HepG2 (cell line): ENCODE results near the gene NYNRIN. TPM values are rescaled to one million over a fixed set of nuclear protein-coding genes. Genes with fewer than 3 reads are reported as not detected.

Experiments
- CAMTA2 ChIP-seq: sonication (generic); formaldehyde crosslinking; IDR thresholded peaks from 2 replicates; pipeline ENCODE4 v1.4.0; 2020; ENCODE audit warnings: mild to moderate bottlenecking, missing genetic modification reagents, borderline replicate concordance
- CC2D1A ChIP-seq: sonication (generic); formaldehyde crosslinking; IDR thresholded peaks from 2 replicates; pipeline ENCODE4 v1.8.1; 2023; ENCODE audit warnings: mild to moderate bottlenecking, missing genetic modification reagents
- E2F5 ChIP-seq: sonication (generic); formaldehyde crosslinking; conservative IDR thresholded peaks from 2 replicates; pipeline ENCODE4 v1.4.0; 2020; ENCODE audit warnings: missing genetic modification reagents
- GPN1 ChIP-seq: sonication (generic); formaldehyde crosslinking; IDR thresholded peaks from 2 replicates; pipeline ENCODE4 v1.5.1; 2020; ENCODE audit warnings: missing genetic modification reagents, borderline replicate concordance
- IRX3 ChIP-seq: sonication (generic); formaldehyde crosslinking; IDR thresholded peaks from 2 replicates; pipeline ENCODE4 v1.8.1; 2023; ENCODE audit warnings: mild to moderate bottlenecking, low read depth, missing genetic modification reagents, borderline replicate concordance
- ISX ChIP-seq: sonication (generic); formaldehyde crosslinking; conservative IDR thresholded peaks from 2 replicates; pipeline ENCODE4 v1.5.0; 2020; ENCODE audit warnings: missing genetic modification reagents
- JARID2 ChIP-seq: sonication (generic); formaldehyde crosslinking; IDR thresholded peaks from 2 replicates; pipeline ENCODE4 v1.8.1; 2023; ENCODE audit warnings: missing genetic modification reagents, inconsistent platforms; ENCODE audit not compliant: insufficient replicate concordance
- RFXAP ChIP-seq: sonication (generic); formaldehyde crosslinking; IDR thresholded peaks from 2 replicates; pipeline ENCODE4 v1.4.0; 2020; ENCODE audit warnings: missing genetic modification reagents, borderline replicate concordance
- SAFB2 ChIP-seq: sonication (generic); formaldehyde crosslinking; IDR thresholded peaks from 2 replicates; pipeline ENCODE4 v1.5.1; 2020; ENCODE audit warnings: missing genetic modification reagents, low read depth, mild to moderate bottlenecking, borderline replicate concordance
- ZNF407 ChIP-seq: sonication (generic); formaldehyde crosslinking; IDR thresholded peaks from one replicate; pipeline ENCODE4 v1.5.1; 2020; ENCODE audit warnings: mild to moderate bottlenecking, missing genetic modification reagents; ENCODE audit errors: not compliant biosample characterization
- ZNF512 ChIP-seq: sonication (generic); formaldehyde crosslinking; IDR thresholded peaks from 2 replicates; pipeline ENCODE4 v1.4.0; 2020; ENCODE audit warnings: mild to moderate bottlenecking, missing genetic modification reagents
- polyA plus RNA-seq, 8 experiments: library from polyadenylated mRNA; depleted of rRNA in 3 of 8; stranded (reverse) in 7 of 8; unstranded in 1 of 8; fragments of >200 nt; fragmentation: Illumina TruSeq in 4 of 8; extraction: Trizol in 4 of 8; gene quantifications; 2 replicates each; pipeline versions ENCODE4 v1.2.1 to v1.2.3, GENCODE V29; 2011 to 2016; ENCODE audit warnings: low read depth in 4 of 8, missing spikeins in 1 of 8, mixed read lengths in 1 of 8; ENCODE audit not compliant: insufficient read depth in 1 of 8
- total RNA-seq, 5 experiments: library from RNA; depleted of rRNA; stranded (reverse); fragments of >200 nt; fragmentation: Illumina TruSeq; extraction: Trizol; gene quantifications; 2 replicates each; pipeline ENCODE4 v1.2.3, GENCODE V29; 2016; ENCODE audit warnings: low read depth in 1 of 5

The NYNRIN gene
- total and polyA plus RNA-seq, 2 of the 13 experiments (the other 11 are each of a cell fraction or from before 2014, with no cell fraction given), result 0.63 to 1.1 TPM

GRCh38 chr14:24367514-24368211 is 31.1 kb upstream of the NYNRIN start, which contains the start of gene NFATC4 (continued):
- TF ChIP-seq ISX (CRISPR knock-in tag) (0 out of 2 replicates have a peak, but pooled peaks have one; percentile 56), GPN1 (CRISPR knock-in tag) (peak; percentile 1; the same call in 1 of the 2 replicates), CAMTA2 (CRISPR knock-in tag) (0 out of 2 replicates have a peak, but pooled peaks have one; percentile 44), ZNF407 (CRISPR knock-in tag) (peak; percentile 30), SAFB2 (CRISPR knock-in tag) (no peak), ZNF512 (CRISPR knock-in tag) (no peak), RFXAP (CRISPR knock-in tag) (0 out of 2 replicates have a peak, but pooled peaks have one; percentile 14), JARID2 (CRISPR knock-in tag) (no peak), IRX3 (CRISPR knock-in tag) (no peak), CC2D1A (CRISPR knock-in tag) (no peak), E2F5 (CRISPR knock-in tag) (no peak)
